Body of pancreas (tissue), 4 donors: ENCODE data around the gene BANK1.

Experiments used
- POLR2A ChIP-seq, 3 donors: fragments of 450-650 bp; IDR thresholded peaks; one replicate each; pipeline ENCODE4 v1.6.1; 2016; ENCODE audit warnings: antibody characterized with exemption in 3 of 3, mild to moderate bottlenecking in 2 of 3
- TF ChIP-seq, protein P1 (sequence below), 7 experiments: fragments of 450-650 bp in 4 of 7; fragments of 200-600 bp in 3 of 7; sonication (generic) in 3 of 7; IDR thresholded peaks; one replicate each; pipeline ENCODE4 v1.5.1; 2016 to 2019; ENCODE audit warnings: antibody characterized with exemption in 7 of 7

- TF ChIP-seq, protein P1, sequence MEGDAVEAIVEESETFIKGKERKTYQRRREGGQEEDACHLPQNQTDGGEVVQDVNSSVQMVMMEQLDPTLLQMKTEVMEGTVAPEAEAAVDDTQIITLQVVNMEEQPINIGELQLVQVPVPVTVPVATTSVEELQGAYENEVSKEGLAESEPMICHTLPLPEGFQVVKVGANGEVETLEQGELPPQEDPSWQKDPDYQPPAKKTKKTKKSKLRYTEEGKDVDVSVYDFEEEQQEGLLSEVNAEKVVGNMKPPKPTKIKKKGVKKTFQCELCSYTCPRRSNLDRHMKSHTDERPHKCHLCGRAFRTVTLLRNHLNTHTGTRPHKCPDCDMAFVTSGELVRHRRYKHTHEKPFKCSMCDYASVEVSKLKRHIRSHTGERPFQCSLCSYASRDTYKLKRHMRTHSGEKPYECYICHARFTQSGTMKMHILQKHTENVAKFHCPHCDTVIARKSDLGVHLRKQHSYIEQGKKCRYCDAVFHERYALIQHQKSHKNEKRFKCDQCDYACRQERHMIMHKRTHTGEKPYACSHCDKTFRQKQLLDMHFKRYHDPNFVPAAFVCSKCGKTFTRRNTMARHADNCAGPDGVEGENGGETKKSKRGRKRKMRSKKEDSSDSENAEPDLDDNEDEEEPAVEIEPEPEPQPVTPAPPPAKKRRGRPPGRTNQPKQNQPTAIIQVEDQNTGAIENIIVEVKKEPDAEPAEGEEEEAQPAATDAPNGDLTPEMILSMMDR (IDR thresholded peaks at IDR 0.05), result no peak
- no peak for TF ChIP-seq POLR2A (IDR thresholded peaks at IDR 0.05)
Measured at GRCh38 chr4:101956068-101956825, 165.7 kb downstream of the BANK1 start.
